SH-SY5Y (cell line): ENCODE results near the gene ONECUT3.

Source experiments
- GATA2 ChIP-seq: IDR thresholded peaks from 2 replicates; pipeline ENCODE4 v1.6.1; 2011; ENCODE audit warnings: mild to moderate bottlenecking, low read depth, low read length
- GATA3 ChIP-seq: IDR thresholded peaks from 2 replicates; pipeline ENCODE4 v1.6.1; 2011; ENCODE audit warnings: low read depth, mild to moderate bottlenecking, low read length, moderate library complexity

DNA sequence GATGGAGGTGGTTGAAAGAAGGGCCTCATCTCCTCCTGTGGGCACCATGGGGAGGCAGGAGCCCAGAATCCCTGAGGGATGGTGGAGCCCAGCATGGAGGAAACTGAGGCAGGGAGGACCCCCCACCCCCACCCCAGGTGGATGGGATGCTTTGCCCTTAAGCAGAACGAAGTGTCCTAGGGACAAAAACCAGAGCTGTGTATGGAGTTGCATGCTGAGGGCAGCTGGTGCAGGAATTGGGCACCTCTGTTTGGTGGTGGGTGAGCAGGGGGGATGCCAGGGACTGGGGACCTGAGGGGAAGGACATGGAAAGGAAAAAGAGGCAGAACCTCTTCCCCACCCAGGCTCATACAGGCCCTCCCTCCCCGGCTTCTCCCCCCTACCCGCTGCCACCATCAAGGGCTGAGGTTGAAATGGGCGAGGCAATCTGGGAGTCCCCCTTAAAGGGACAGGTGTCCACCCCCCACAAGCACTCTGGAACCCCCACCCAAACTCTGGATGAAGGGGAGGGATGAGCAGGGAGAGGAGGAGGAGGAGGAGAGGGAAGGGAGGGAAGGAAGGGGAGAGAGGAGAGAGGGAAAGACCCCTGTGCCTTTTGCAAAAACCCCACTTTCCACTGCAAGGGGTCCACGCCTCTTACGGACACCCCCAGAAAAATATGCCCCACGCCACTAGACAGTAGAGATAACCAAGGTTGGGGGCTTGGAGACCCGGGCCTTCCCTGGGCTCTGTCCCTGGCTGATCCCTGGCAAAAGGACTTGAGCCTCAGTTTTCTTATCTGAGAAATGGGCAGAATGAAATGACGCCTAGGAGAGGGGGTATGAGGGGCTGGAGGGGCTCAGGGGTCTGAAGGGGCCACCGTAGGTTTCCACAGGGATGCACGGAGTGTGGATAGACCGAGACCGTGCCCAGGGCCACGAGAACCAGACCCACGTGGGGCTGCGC lies 5.9 kb downstream of the ONECUT3 start:
- TF ChIP-seq GATA3, result no peak
- no peak for TF ChIP-seq GATA2
